HepG2 (cell line): ENCODE results near the gene FKBP10. TPM values are rescaled to one million over a fixed set of nuclear protein-coding genes. Genes with fewer than 3 reads are reported as not detected.

Experiments
- HNF4G ChIP-seq, 2 experiments: sonication (generic) in 1 of 2; formaldehyde crosslinking in 1 of 2; IDR thresholded peaks; 2 replicates each; pipeline versions ENCODE4 v1.4.0 to v1.6.1; 2011 to 2020; ENCODE audit warnings: borderline replicate concordance in 2 of 2, low read depth in 2 of 2, mild to moderate bottlenecking in 2 of 2, low read length in 1 of 2, missing genetic modification reagents in 1 of 2, moderate library complexity in 1 of 2
- IKZF1 ChIP-seq: fragments of 450-650 bp; IDR thresholded peaks from 2 replicates; pipeline ENCODE4 v1.7.1; 2016
- JUND ChIP-seq: sonication (generic); formaldehyde crosslinking; IDR thresholded peaks from 2 replicates; pipeline ENCODE4 v1.8.0; 2022; ENCODE audit warnings: mild to moderate bottlenecking, missing genetic modification reagents
- KDM1A ChIP-seq: IDR thresholded peaks from 2 replicates; pipeline ENCODE4 v1.6.1; 2016; ENCODE audit warnings: missing compliant biosample characterization
- KIAA2018 ChIP-seq: sonication (generic); formaldehyde crosslinking; IDR thresholded peaks from 2 replicates; pipeline ENCODE4 v1.5.0; 2020; ENCODE audit warnings: mild to moderate bottlenecking, missing genetic modification reagents, borderline replicate concordance
- KLF12 ChIP-seq: sonication (generic); formaldehyde crosslinking; IDR thresholded peaks from 2 replicates; pipeline ENCODE4 v1.4.0; 2020; ENCODE audit warnings: missing genetic modification reagents, borderline replicate concordance
- KLF13 ChIP-seq: sonication (generic); formaldehyde crosslinking; IDR thresholded peaks from 2 replicates; pipeline ENCODE4 v1.4.0; 2020; ENCODE audit warnings: mild to moderate bottlenecking, missing genetic modification reagents
- MATR3 ChIP-seq: sonication (generic); formaldehyde crosslinking; IDR thresholded peaks from 2 replicates; pipeline ENCODE4 v1.4.0; 2020; ENCODE audit warnings: missing genetic modification reagents
- NFATC3 ChIP-seq: sonication (generic); formaldehyde crosslinking; IDR thresholded peaks from 2 replicates; pipeline ENCODE4 v1.5.1; 2020; ENCODE audit warnings: mild to moderate bottlenecking, missing genetic modification reagents
- REL ChIP-seq: sonication (generic); formaldehyde crosslinking; conservative IDR thresholded peaks from 2 replicates; pipeline ENCODE4 v1.8.0; 2022; ENCODE audit warnings: mild to moderate bottlenecking, missing genetic modification reagents, moderate library complexity
- SNAI1 ChIP-seq: sonication (generic); formaldehyde crosslinking; IDR thresholded peaks from 2 replicates; pipeline ENCODE4 v1.5.0; 2020; ENCODE audit warnings: mild to moderate bottlenecking, missing genetic modification reagents, borderline replicate concordance
- TBP ChIP-seq: sonication (generic); formaldehyde crosslinking; IDR thresholded peaks from 2 replicates; pipeline ENCODE4 v1.5.0; 2020; ENCODE audit warnings: missing genetic modification reagents
- TCF7L2 ChIP-seq: IDR thresholded peaks from 2 replicates; pipeline ENCODE4 v1.6.1; 2011; ENCODE audit warnings: mild to moderate bottlenecking, low read depth, low read length, moderate library complexity
- THAP8 ChIP-seq: sonication (generic); formaldehyde crosslinking; IDR thresholded peaks from 2 replicates; pipeline ENCODE4 v1.5.1; 2020; ENCODE audit warnings: missing genetic modification reagents, mild to moderate bottlenecking, borderline replicate concordance
- ZNF572 ChIP-seq: sonication (generic); formaldehyde crosslinking; IDR thresholded peaks from 2 replicates; pipeline ENCODE4 v1.5.1; 2020; ENCODE audit warnings: mild to moderate bottlenecking, missing genetic modification reagents
- ZNF713 ChIP-seq: sonication (generic); formaldehyde crosslinking; IDR thresholded peaks from 2 replicates; pipeline ENCODE4 v1.4.0; 2020; ENCODE audit warnings: mild to moderate bottlenecking, missing genetic modification reagents
- polyA plus RNA-seq, 8 experiments: library from polyadenylated mRNA; depleted of rRNA in 3 of 8; stranded (reverse) in 7 of 8; unstranded in 1 of 8; fragments of >200 nt; fragmentation: Illumina TruSeq in 4 of 8; extraction: Trizol in 4 of 8; gene quantifications; 2 replicates each; pipeline versions ENCODE4 v1.2.1 to v1.2.3, GENCODE V29; 2011 to 2016; ENCODE audit warnings: low read depth in 4 of 8, missing spikeins in 1 of 8, mixed read lengths in 1 of 8; ENCODE audit not compliant: insufficient read depth in 1 of 8
- total RNA-seq, 5 experiments: library from RNA; depleted of rRNA; stranded (reverse); fragments of >200 nt; fragmentation: Illumina TruSeq; extraction: Trizol; gene quantifications; 2 replicates each; pipeline ENCODE4 v1.2.3, GENCODE V29; 2016; ENCODE audit warnings: low read depth in 1 of 5
- TF ChIP-seq, protein P1 (sequence below): sonication (generic); formaldehyde crosslinking; conservative IDR thresholded peaks from 2 replicates; pipeline ENCODE4 v1.4.0; 2020; ENCODE audit warnings: missing genetic modification reagents

The FKBP10 gene
- total and polyA plus RNA-seq, 2 of the 13 experiments (the other 11 are each of a cell fraction or from before 2014, with no cell fraction given), result 149 to 573 TPM

GRCh38 chr17:41810659-41811548 lies 1.9 kb upstream of the FKBP10 start (continued):
- no peak for TF ChIP-seq KIAA2018 (CRISPR knock-in tag)
- no peak for TF ChIP-seq NFATC3 (CRISPR knock-in tag)
- no peak for TF ChIP-seq ZNF572 (CRISPR knock-in tag)
- no peak for TF ChIP-seq KDM1A (CRISPR knock-in tag)
- no peak for TF ChIP-seq HNF4G (IDR thresholded peaks at IDR 0.05; ENCODE audit: borderline replicate concordance, low read depth, low read length)
- TF ChIP-seq HNF4G (CRISPR knock-in tag; IDR thresholded peaks at IDR 0.05; ENCODE audit: borderline replicate concordance, low read depth), result no peak
- no peak; the same call in 1 of the 2 replicates for TF ChIP-seq THAP8 (CRISPR knock-in tag)
- no peak for TF ChIP-seq JUND (CRISPR knock-in tag)
- no peak for TF ChIP-seq TCF7L2
- 0 out of 2 replicates have a peak, but pooled peaks have one; percentile 24 for TF ChIP-seq REL
- TF ChIP-seq KLF12 (CRISPR knock-in tag), result no peak
- no peak for TF ChIP-seq IKZF1
- no peak for TF ChIP-seq TBP
- no peak for TF ChIP-seq ZNF713
- no peak for TF ChIP-seq SNAI1 (CRISPR knock-in tag)
- TF ChIP-seq, protein P1, sequence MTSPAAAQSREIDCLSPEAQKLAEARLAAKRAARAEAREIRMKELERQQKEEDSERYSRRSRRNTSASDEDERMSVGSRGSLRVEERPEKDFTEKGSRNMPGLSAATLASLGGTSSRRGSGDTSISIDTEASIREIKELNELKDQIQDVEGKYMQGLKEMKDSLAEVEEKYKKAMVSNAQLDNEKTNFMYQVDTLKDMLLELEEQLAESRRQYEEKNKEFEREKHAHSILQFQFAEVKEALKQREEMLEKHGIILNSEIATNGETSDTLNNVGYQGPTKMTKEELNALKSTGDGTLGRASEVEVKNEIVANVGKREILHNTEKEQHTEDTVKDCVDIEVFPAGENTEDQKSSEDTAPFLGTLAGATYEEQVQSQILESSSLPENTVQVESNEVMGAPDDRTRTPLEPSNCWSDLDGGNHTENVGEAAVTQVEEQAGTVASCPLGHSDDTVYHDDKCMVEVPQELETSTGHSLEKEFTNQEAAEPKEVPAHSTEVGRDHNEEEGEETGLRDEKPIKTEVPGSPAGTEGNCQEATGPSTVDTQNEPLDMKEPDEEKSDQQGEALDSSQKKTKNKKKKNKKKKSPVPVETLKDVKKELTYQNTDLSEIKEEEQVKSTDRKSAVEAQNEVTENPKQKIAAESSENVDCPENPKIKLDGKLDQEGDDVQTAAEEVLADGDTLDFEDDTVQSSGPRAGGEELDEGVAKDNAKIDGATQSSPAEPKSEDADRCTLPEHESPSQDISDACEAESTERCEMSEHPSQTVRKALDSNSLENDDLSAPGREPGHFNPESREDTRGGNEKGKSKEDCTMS, result no peak
- no peak for TF ChIP-seq MATR3 (CRISPR knock-in tag)
- TF ChIP-seq KLF13, result 0 out of 2 replicates have a peak, but pooled peaks have one; percentile 48
